ENCODE data around the gene ZNF646.

The ZNF646 gene

DNA sequence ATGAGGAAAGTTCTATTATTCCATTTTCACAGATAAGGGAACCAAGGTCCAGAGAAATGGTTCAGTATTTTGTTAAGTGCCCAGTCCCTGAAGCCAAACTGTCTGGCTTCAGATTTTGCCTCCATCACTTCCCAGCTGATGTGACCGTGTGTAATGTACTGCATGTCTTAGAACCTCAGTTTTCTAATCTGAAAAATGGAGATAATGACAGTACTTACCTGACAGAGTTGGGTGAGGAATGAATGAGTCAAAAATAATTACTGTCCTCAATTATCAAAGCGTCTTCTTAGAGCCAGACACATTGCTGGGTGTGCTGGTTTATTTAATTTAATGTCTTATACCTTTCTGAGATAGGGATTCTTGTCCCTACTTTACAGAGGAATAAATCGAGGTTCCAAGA lies 6.9 kb upstream of the ZNF646 start:
- no peak for DNase-seq (ENCODE audit: low spot score)

DNA sequence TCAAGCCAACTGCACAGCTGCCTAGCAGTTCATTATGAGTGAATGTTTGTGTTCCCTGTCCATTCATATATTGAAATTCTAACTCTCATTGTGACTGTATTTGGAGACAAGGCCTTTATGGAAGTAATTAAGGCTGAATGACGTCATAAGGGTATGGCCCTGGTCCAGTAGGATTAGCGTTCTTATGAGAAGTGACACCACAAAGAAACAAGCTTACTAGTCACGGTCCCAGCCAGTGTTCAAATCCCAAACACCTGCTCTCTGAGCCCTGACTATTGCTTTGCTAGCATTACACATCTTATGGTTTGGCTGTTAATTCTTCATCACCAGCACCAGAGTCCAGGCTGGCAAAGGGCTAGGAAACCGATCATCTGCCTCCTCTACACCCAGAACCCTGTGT lies 2.4 kb upstream of the ZNF646 start:
- no peak for DNase-seq (ENCODE audit: low spot score)

DNA sequence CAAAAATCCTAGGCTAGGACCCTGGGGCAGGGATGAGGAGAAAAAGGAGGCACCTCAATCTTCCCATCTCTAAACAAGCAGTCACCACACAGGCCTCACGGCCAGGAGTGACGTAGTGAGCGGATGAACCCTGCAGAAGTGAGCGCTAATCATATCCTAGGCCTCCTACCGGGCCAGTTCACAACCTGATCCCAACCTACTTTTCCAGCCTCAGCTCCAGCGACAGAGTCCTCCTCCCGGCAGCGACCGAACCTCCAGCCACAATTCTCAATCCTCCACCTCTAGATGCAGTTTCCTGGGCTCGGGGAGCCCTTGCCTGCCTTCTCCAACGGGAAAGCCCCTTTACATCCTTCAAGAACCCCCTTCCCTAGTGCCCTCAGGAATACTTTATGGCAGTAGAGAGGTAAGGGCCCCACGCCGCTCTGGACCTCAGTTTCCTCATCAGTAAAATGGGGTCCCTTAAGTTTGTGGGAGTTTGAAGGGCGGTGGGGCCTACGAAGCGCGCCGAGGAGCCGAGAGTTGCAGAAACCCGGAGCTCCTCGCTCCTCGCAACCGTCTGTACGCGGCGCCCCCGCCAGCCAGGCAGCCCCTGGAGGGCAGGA lies 1.6 kb upstream of the ZNF646 start:
- DNase-seq (ENCODE audit: low spot score), result no peak

DNA sequence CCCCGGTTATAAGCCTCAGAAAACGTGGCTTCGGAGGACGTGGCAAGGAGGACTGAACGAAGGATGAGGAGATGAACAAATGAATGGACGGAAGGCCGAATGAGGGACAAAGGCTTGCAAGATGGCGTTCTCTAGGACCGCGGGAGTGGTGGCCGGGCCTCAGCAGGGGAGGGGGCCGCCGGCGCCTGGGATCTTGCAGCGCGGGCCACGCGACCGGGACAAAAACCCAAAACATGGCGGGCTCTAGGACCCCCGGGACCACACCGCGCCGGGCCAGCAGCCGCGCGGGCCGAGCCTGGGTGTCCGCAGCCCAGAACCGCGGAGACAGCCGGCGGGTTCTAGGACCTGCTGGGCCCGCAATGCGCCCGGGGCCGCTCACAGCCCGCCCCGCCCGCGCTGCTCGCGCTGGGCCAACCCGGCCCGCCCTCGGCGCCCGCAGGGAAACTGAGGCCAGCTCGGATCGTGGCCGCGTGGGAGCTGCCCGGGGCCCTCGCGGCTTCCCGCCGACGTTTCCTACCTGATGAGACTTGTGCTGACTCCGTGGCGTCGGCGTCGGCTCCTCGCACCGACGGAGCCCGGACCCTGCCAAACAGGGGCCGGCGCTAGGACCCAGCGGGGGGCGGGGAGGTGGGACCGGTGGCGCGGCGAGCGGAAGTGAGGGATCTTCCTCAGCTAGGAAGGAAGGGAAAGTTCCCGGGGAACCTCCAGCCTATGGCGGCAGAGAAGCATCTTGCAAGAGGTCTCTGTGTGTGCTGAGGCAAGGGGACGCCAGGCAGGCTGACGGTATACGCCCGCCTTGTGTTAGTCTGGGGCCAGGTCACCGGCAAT lies 866 bp upstream of the ZNF646 start:
- peak; percentile 94 for DNase-seq (ENCODE audit: low spot score)

DNA sequence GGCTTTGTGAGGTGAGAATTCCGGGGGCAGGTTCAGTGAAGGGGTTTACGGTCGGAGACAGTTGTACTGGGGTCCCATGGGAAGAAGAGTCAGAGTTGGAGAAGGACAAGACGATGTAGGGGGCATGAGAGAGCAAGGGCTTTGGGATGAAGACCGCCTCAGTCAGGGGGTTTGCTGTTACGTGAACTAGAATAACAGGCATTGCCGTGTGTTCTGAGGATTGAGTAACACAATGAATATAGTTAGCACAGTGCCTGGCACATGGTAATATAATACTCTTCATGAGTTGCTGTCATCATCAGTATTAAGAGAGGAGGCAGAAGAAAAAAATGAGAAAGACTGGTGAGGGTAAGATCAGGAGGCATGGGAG lies 577 bp downstream of the ZNF646 start:
- DNase-seq (ENCODE audit: low spot score), result no peak

DNA sequence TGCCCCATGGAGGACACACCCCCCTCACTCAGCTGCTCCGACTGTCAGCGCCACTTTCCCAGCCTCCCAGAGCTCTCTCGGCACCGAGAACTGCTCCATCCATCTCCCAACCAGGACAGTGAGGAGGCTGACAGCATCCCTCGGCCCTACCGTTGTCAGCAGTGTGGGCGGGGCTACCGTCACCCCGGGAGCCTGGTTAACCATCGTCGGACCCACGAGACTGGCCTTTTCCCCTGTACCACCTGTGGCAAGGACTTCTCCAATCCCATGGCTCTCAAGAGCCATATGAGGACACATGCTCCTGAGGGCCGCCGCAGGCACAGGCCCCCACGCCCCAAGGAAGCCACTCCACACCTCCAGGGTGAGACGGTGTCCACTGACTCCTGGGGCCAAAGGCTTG lies 2.1 kb downstream of the ZNF646 start:
- no peak for DNase-seq (ENCODE audit: low spot score)

DNA sequence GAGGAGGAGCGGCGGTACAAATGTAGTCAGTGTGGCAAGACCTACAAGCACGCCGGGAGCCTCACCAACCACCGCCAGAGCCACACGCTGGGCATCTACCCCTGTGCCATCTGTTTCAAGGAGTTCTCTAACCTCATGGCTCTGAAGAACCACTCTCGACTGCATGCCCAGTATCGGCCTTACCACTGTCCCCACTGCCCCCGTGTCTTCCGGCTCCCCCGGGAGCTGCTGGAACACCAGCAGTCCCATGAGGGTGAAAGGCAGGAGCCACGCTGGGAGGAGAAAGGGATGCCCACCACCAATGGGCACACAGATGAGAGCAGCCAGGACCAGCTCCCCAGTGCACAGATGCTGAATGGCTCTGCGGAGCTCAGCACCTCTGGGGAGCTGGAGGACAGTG lies 2.8 kb downstream of the ZNF646 start:
- DNase-seq (ENCODE audit: low spot score), result no peak

DNA sequence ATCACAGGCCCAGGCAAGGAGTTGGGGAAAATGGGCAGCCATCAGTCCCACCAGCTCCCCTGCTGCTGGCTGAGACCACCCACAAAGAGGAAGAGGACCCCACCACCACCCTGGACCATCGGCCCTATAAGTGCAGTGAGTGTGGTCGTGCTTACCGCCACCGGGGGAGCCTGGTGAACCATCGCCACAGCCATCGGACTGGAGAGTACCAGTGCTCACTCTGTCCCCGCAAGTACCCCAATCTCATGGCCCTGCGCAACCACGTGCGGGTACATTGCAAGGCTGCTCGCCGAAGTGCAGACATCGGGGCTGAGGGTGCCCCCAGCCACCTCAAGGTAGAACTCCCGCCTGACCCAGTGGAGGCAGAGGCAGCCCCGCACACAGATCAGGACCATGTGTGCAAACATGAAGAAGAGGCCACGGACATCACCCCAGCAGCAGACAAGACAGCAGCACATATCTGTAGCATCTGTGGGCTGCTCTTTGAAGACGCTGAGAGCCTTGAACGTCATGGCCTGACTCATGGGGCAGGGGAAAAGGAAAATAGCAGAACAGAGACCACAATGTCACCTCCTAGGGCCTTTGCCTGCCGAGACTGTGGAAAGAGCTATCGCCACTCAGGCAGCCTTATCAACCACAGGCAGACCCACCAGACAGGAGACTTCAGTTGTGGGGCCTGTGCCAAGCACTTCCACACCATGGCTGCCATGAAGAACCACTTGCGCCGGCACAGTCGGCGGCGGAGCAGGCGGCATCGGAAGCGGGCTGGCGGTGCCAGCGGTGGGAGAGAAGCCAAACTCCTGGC lies 3.6 kb downstream of the ZNF646 start:
- no peak for DNase-seq (ENCODE audit: low spot score)

DNA sequence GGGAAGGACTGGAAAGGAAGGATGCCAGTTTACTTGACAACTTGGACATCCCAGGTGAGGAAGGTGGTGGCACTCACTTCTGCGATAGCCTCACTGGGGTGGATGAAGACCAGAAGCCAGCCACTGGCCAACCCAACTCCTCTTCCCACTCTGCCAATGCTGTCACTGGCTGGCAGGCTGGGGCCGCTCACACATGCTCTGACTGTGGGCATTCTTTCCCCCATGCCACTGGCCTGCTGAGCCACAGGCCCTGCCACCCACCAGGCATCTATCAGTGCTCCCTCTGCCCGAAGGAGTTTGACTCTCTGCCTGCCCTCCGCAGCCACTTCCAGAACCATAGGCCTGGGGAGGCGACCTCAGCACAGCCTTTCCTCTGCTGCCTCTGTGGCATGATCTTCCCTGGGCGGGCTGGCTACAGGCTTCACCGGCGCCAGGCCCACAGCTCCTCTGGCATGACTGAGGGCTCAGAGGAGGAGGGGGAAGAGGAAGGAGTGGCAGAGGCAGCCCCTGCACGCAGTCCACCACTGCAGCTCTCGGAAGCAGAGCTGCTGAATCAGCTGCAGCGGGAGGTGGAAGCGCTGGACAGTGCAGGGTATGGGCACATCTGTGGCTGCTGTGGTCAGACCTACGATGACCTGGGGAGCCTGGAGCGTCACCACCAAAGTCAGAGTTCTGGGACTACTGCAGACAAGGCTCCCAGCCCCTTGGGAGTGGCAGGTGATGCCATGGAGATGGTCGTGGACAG lies 4.5 kb downstream of the ZNF646 start:
- no peak for DNase-seq (ENCODE audit: low spot score)

DNA sequence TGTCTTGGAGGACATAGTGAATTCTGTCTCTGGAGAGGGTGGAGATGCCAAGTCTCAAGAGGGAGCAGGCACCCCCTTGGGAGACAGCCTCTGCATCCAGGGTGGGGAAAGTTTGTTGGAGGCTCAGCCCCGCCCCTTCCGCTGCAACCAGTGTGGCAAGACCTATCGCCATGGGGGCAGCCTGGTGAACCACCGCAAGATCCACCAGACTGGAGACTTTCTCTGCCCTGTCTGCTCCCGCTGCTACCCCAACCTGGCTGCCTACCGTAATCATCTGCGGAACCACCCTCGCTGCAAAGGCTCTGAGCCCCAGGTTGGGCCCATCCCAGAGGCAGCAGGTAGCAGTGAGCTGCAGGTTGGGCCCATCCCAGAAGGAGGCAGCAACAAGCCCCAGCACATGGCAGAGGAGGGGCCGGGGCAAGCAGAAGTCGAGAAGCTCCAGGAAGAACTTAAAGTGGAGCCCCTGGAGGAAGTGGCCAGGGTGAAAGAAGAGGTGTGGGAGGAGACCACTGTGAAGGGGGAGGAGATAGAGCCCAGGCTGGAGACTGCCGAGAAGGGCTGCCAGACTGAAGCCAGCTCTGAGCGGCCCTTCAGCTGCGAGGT lies 5.2 kb downstream of the ZNF646 start:
- DNase-seq (ENCODE audit: low spot score), result no peak

DNA sequence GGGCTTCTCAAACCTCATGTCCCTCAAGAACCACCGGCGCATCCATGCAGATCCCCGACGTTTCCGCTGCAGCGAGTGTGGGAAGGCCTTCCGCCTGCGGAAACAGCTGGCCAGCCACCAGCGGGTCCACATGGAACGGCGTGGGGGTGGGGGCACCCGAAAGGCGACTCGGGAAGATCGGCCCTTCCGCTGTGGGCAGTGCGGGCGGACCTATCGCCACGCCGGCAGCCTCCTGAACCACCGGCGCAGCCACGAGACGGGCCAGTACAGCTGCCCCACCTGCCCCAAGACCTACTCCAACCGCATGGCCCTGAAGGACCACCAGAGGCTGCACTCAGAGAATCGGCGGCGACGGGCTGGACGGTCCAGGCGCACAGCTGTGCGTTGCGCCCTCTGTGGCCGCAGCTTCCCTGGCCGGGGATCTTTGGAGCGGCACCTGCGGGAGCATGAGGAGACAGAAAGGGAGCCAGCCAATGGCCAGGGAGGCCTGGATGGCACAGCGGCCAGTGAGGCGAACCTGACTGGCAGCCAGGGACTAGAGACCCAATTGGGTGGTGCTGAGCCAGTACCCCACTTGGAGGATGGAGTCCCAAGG lies 5.9 kb downstream of the ZNF646 start:
- DNase-seq (ENCODE audit: low spot score), result no peak

DNA sequence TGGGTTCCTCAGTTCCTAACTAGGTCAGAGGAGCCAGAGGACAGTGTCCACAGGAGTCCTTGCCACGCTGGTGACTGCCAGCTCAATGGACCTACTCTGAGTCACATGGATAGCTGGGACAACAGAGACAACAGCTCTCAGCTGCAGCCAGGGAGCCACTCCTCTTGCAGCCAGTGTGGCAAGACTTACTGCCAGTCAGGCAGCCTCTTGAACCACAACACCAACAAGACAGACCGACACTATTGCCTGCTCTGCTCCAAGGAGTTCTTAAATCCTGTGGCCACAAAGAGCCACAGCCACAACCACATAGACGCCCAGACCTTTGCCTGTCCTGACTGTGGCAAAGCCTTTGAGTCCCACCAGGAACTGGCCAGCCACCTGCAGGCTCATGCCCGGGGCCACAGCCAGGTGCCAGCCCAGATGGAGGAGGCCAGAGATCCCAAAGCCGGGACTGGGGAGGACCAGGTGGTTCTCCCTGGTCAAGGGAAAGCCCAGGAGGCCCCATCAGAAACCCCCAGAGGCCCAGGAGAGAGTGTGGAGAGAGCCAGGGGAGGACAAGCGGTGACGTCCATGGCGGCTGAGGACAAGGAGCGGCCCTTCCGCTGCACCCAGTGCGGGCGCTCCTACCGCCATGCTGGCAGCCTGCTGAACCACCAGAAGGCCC lies 6.7 kb downstream of the ZNF646 start:
- no peak for DNase-seq (ENCODE audit: low spot score)

DNA sequence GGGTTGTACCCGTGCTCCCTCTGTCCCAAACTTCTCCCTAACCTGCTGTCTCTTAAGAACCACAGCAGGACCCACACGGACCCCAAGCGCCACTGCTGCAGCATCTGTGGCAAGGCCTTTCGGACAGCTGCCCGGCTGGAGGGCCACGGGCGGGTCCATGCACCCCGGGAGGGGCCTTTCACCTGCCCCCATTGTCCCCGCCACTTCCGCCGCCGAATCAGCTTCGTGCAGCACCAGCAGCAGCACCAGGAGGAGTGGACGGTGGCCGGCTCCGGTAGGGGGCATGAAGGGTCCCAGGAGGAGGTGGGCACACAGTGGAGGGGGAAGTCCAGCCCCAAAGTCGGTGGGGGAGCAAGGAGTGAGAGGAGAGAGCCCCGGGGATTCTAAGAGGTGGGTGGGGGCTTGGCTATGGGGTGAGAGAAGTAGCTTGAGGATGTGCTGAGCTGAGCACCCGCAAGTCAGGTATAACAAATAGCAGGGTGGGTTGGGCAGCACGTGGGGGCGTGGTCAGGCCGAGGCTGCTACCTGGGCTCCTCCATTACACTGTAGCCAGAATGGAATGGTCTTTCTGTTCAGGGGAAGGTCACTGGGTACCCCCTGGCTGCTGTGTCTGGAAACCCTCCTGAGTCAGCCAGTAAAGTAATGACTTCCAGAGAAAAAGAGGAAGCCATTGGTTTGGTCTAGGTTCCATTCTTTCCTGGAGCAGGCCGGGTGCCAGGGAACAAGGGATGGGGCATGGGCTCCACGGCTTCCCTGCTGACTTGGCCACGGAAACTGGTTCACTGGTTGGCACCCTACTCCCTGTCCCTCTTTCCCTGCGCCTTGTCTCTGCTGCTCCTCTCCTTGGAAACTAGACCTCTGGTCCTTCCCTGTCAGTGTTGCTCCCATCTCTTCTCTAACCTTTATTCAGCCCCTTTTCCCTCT lies 7.5 kb downstream of the ZNF646 start:
- no peak for DNase-seq (ENCODE audit: low spot score)

DNA sequence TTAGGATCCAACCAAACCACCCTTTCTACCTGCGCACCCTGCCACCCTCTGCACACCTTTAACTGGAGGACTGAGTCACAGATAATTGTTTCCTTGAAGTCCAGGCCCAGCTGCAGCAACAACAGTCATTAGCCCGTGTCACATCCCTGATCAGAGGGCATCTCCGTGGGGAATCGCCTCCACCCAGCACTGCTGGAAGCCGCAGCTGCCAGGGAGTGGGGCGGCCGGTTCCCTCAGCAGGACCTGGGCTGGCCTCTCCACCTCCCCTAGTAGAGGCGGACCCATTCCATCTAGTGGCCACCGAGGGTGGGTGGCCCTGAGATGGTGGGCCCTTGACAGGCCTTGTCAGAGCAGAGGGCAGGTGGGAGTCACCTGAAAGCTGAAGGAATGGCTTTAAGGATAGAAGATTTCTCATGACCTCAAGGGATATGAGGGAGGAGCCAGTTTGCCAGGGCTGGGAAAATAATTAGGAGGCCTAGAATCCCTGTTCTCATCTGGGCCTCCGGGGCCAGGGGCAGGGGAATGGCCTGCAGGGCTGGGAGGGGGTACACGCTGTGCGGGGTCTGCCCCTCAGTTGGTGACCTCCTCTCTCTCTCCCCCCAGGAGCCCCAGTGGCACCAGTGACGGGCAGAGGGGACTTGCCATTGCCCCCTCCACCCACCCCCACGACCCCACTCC lies 8.3 kb downstream of the ZNF646 start:
- DNase-seq (ENCODE audit: low spot score), result no peak

DNA sequence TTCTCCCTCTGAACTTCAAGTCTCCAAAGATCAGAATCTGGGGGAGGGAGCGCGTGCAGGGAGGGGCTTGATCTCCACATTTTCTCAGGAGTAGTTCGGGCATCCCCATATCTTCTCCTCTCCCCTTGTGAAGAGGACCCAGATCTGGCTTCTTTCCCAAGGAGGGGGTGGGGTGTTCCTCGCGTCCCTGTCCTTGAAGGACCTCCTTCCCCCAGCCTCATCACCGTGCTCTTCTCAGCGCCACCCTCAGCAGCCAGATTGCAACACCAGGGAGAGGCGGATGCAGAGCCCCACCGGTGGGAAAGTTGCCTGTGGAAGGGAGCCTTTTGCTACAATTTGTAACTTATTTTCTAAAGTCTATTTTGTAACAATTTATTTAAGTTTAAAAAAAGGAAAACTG lies 8.9 kb downstream of the ZNF646 start:
- DNase-seq (ENCODE audit: low spot score), result no peak

DNA sequence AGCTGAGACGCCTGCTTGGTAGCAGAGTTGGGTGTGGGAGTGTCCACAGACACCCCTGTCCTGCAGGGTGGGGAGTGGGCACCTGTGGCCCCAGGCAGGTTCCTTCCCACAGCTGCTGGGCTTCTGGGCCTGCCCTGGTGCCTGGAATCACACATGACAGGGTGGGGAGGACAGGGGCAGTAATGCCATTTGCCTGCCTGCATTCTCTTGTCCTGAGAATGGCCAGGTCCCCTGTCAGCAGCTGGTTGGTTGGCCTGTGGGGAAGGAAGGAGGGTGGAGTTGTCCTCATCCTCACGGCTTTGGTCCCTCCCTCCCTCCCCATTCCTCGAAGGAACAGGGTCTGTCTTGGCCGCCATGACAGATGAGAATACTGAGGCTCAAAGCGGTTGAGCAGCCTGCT lies 9.3 kb downstream of the ZNF646 start:
- DNase-seq (ENCODE audit: low spot score), result no peak

DNA sequence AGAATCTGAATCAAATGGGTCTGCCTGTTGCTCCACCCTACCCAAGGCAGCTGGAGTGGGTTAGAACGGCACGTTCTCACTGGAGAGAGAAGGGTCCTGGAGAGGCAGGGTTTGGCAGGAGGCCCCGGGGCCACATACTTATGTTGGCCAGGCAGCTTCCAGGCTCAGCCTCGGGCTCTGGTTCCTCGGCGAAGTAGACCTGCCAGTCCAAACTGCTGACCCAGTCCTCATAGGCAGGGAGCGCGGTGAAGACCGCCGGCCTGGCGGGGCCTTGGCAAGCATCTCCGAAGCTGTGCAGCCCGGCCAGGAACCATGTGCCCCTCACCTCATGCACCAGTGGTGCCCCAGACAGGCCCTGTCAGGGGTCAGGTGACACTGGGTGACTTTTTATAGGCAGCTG lies 9.8 kb downstream of the ZNF646 start:
- DNase-seq (ENCODE audit: low spot score), result no peak

DNA sequence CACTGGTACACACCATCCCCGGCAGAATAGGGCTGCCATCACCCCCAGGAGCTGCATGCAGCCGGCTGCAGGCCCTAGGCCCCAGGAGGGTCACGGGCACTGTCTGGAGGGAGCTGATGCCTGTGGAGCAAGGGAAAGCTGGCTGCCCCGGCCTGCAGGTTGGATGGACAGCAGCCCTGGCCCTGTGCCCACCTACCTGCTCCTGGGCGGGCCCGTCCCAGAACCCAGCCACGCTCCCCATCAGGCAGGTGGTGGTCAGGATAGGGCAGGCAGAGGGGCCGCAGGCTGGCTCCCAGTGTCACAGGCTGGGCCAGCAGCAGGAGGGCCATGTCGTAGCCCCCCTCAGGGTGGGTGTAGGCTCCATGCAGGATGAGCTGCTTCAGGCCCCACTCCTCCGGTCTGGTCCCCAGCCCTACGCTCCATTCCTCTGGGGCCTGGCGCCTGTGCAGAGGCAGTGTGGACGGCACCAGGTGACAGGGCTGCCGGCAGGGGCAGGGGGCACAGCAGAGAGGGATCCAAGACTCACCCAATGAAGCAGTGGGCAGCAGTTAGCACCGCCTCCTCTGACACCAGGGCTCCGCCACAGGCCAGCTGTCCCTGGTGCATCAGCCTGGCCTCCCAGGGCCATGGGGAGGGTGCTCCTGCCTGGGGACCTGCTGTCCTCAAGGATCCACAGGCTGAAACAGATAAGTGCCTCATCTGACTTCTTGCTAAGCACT lies 10.5 kb downstream of the ZNF646 start:
- no peak for DNase-seq (ENCODE audit: low spot score)

DNA sequence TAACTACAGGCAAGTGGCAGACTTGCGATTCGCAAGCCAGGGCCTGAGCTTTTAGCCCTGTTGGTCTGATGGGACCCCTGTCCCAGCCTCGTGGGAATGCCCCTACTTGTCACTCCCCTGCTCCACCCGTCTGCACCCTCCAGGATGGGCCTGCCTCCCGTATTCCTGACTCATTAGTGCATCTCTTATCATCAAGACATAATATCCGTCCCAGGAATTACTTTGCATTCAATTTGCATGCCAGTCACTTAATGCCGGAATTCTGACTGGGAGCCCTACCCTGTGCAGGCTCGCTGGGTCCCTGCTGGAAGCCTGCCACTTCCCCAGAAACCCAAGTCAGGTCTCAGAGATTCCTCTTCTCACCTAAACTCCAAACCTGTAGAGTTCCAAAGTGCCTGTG lies 11.2 kb downstream of the ZNF646 start:
- DNase-seq (ENCODE audit: low spot score), result no peak
